ENCODE data around the gene LMNTD2.

The LMNTD2 gene

DNA sequence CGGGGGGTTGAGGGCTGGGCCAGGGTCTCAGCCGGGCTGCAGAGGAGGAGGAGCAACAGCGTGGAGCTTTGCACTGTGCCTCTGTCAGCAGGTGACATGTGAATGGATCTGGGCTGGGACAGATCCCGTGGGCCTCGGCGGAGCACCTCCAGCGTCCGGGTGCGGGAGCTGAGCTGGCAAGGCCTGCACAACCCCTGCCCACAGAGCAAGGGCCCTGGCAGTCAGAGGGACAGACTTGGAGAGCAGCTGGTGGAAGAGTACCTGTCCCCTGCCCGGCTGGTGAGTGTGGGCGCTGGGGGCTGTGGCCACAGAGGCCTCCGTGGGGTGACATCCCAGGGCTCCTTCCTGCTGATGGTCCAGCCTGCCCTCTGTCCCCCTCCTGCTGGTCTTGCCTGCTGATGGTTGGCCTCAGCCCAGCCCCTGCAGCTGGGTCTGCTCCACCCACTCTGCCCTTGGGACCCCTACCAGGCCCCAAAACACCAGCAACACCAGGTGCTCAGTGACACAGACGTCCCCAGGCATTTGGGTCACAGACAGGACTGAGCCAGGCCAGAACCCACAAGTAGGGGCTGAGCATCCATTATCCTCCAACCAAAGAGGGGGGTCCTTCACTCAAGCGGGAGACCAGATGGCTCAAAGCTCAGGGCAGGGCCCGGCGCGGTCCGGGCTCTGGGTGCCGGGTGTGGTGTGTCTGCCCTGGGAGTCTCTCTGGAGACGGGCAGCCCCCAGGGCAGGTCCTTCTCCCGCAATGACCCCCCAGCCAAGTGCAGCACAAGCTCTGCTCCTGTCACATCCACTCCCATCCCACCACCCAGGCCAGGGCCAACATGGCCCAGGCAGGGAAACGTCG, 19.7 kb downstream of the LMNTD2 start:
- TF ChIP-seq GATA3 (IDR thresholded peaks at IDR 0.05; ENCODE audit: low read depth, low read length) (no peak), GATA2 (IDR thresholded peaks at IDR 0.05; ENCODE audit: low read depth, low read length) (no peak)

DNA sequence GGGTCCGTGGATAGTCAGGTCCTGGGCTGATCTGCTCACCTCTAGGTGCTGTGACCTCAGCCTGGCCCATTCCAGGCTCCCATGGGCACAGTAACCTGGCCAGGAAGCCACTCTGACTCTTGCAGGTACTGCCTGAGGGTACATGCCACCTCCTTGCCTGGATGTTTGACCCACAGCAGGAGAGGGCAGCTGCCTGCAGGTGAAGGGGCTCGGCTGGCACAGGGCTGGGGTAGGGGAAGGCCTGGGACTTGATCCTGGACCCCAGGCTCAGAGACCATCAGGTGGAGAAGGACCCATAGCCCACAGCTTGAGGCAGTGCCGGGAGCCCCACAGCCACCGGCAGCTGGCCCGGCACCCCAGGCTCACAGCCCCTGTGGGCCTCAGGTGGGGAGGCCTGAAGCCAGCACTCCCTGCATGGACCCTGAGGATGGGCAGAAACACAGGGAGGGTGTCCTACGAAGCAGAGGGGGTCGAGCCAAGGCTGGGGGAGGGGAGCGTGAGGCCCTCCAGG, 20.5 kb downstream of the LMNTD2 start:
- no peak for TF ChIP-seq GATA2 (IDR thresholded peaks at IDR 0.05; ENCODE audit: low read depth, low read length)
- no peak for TF ChIP-seq GATA3 (IDR thresholded peaks at IDR 0.05; ENCODE audit: low read depth, low read length)

- no peak for TF ChIP-seq GATA3 (IDR thresholded peaks at IDR 0.05; ENCODE audit: low read depth, low read length)
- no peak for TF ChIP-seq GATA2 (IDR thresholded peaks at IDR 0.05; ENCODE audit: low read depth, low read length)
These were observed 22.0 kb downstream of the LMNTD2 start for GRCh38 chr11:538431-539051.

DNA sequence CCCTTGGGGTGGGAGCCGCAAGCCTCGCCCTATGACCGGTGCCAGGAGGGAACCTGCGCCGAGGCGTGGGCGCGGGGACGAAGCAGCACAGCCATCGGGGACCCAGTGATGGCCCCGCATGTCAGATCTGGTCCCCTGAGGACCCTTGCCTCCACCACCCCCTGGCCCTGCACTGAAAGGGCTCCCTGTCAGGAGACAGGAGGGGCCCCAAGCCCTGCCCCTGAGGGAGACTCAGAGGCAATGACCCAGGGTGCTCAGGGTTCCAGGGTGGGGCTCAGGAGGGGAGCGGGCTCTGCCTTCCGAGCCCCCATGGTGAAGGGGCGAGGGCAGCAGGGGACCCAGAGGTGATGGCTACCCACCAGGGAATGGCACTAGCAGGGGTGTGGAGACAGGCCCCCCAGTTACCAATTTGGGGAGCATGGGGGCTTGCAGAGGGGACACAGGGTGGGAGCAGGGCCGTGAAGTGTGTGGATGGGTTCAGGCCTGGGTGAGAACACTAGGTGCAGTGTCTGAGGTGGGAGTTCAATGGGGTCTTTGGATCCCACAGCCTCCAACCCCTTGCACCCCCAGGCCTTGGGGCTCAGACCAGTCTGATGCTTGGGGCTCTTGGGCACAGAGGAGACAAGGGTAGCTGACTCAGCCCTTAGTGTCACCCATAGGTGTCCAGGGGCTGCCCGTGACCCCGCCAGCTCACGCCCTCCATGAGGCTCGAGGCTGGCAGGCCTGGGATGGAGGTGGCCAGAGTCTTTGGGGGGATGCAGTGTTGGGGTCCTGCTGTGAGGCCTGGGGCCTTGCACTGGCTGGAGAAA, 22.7 kb downstream of the LMNTD2 start:
- TF ChIP-seq GATA3 (IDR thresholded peaks at IDR 0.05; ENCODE audit: low read depth, low read length), result no peak
- no peak for TF ChIP-seq GATA2 (IDR thresholded peaks at IDR 0.05; ENCODE audit: low read depth, low read length)

GRCh38 chr11:536841-537621, 23.5 kb downstream of the LMNTD2 start, which contains the start of gene LRRC56:
Gene LRRC56 (plus strand): TSS chr11:537527. CDS start chr11:540685, 3,158 bp downstream.
- TF ChIP-seq GATA3 (IDR thresholded peaks at IDR 0.05; ENCODE audit: low read depth, low read length) (no peak), GATA2 (IDR thresholded peaks at IDR 0.05; ENCODE audit: low read depth, low read length) (no peak)

DNA sequence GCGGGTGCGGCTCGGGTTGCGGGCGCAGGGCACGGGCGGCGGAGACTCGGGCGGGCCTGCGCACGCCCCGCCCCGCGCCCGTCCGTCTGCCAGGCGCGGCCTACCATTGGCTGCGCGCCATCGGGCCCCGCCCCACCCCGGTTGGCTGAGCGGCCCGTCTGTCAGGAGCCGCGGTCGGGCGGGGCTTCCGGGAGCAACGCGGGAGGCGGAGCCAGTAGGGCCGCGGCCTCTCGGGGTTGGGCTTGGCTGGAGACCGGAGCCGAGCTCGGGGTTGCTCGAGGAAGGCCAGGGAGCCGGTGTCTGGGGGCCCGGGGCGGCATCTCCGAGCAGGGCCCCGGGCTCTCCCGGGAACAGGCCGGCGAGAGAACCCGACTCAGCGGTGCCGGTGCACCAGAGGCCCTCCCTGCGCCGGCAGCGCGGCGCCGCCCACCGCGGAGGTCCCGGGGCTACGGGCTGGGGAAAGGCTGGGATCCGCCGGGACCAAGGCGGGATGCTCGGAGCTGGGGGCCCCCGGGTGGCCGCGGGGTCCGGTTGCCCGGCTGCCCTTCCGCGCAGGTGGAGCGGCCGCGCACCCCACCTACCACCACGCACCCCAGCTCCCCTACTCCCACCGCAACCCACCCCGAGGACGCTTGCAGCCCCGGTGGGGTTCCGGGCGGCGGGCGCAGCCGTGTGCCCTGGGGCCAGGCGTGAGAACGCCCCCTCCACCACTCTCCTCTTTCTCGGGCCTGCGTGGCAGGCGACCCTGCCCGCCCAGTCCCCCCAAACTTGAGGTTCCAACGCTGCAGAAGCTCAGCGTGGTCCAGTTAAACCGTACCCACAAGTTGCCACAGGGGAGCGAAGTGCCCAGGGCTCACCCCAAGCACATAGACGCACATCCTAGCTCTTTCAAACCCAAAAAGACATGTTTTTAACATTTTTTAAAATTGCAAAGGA, 24.8 kb downstream of the LMNTD2 start, which contains the start of gene HRAS:
Gene HRAS (minus strand): TSS at position 58 of the 936 bp plus-strand sequence.
- TF ChIP-seq GATA2 (IDR thresholded peaks at IDR 0.05; ENCODE audit: low read depth, low read length) (no peak), GATA3 (IDR thresholded peaks at IDR 0.05; ENCODE audit: low read depth, low read length) (no peak)

DNA sequence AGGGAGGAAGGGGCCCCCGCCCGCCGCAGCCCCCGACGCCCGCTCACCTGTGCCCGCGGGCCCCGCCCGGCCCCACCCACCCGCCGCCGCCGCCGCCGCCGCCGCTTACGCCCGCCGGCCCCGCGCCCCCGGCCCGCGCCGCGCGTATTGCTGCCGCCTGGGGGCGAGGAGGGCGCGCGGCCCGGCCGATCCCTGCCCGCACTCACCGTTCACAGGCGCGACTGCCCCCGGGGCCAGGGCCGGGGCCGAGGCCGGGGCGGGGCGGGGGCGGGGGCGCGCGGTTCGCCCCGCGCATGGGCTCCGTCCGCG, 25.4 kb downstream of the LMNTD2 start:
- TF ChIP-seq GATA3 (IDR thresholded peaks at IDR 0.05; ENCODE audit: low read depth, low read length) (no peak), GATA2 (IDR thresholded peaks at IDR 0.05; ENCODE audit: low read depth, low read length) (no peak)

- no peak for TF ChIP-seq GATA2 (IDR thresholded peaks at IDR 0.05; ENCODE audit: low read depth, low read length)
- no peak for TF ChIP-seq GATA3 (IDR thresholded peaks at IDR 0.05; ENCODE audit: low read depth, low read length)
These were observed 25.9 kb downstream of the LMNTD2 start for GRCh38 chr11:534396-535209.

DNA sequence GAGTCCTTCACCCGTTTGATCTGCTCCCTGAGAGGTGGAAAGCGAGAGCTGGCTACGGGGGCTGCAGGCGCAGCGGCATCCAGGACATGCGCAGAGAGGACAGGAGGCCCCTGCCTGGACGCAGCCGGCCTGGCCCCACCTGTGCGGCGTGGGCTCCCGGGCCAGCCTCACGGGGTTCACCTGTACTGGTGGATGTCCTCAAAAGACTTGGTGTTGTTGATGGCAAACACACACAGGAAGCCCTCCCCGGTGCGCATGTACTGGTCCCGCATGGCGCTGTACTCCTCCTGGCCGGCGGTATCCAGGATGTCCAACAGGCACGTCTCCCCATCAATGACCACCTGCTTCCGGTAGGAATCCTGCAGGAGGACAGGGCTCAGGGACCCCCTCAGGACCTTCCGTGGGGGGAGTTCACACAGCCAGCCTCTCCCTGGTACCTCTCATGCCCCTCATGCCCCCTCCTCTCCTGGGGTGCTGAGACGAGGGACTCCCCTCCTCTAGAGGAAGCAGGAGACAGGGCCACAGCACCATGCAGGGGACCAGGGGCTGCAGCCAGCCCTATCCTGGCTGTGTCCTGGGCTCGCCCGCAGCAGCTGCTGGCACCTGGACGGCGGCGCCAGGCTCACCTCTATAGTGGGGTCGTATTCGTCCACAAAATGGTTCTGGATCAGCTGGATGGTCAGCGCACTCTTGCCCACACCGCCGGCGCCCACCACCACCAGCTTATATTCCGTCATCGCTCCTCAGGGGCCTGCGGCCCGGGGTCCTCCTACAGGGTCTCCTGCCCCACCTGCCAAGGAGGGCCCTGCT, 26.7 kb downstream of the LMNTD2 start:
- TF ChIP-seq GATA2 (IDR thresholded peaks at IDR 0.05; ENCODE audit: low read depth, low read length) (no peak), GATA3 (IDR thresholded peaks at IDR 0.05; ENCODE audit: low read depth, low read length) (no peak)

GRCh38 chr11:532986-533585, 27.5 kb downstream of the LMNTD2 start:
- TF ChIP-seq GATA2 (IDR thresholded peaks at IDR 0.05; ENCODE audit: low read depth, low read length) (no peak), GATA3 (IDR thresholded peaks at IDR 0.05; ENCODE audit: low read depth, low read length) (no peak)
